ENCODE data around the gene PARP4. TPM values are rescaled to one million over a fixed set of nuclear protein-coding genes. Genes with fewer than 3 reads are reported as not detected.

Gene PARP4
- total and polyA plus RNA-seq, 2 of the 4 experiments (the other 2 are of a cell fraction), result 31.7 to 50.2 TPM

- in situ Hi-C loops (cut with MboI; ENCODE audit: low sequenced_read_pairs), result no loop called here
- no peak overlapping the region for H3K18ac ChIP-seq (ENCODE audit: low read depth, low read length)
- WGBS, 2 experiments (ENCODE audit: extremely low coverage in 2 of 2, insufficient read length in 1 of 2), result 25% methylated on average over 1 of the region's 4 CpGs; no CpG with 5 or more reads in 1 of the 2 experiments
- H3K56ac ChIP-seq (ENCODE audit: extremely low read depth, insufficient read depth, low read length), result peak overlapping the region; percentile 19; the same call in 1 of the 2 replicates
- H2BK120ac ChIP-seq (ENCODE audit: low read depth, low read length), result no peak overlapping the region
- H3K27ac ChIP-seq (ENCODE audit: insufficient read depth, low read length), result no peak overlapping the region
- ChIA-PET POLR2A (ENCODE audit: unreplicated experiment) (no interaction called here), CTCF (no interaction called here)
- no peak overlapping the region for H2BK15ac ChIP-seq (ENCODE audit: low read depth, low read length)
- dilution Hi-C loops (cut with HindIII; ENCODE audit: low sequenced_read_pairs, unreplicated experiment), result no loop called here
- peak overlapping the region; percentile 64 for H3K4ac ChIP-seq (ENCODE audit: low read depth, low read length)
- H2BK20ac ChIP-seq (ENCODE audit: low read depth, low read length), result no peak overlapping the region
- DNase-seq, result no peak
- H3K9ac ChIP-seq (ENCODE audit: low read depth, low read length), result no peak overlapping the region
- H3K9me1 ChIP-seq (ENCODE audit: insufficient read depth, low read length), result peaks cover 10% of the 10 kb centered on the region
- peaks cover 7 to 67% of the 10 kb centered on the region in 2 experiments; a peak in 3 of 4 replicates for H3K79me1 ChIP-seq (ENCODE audit: low read depth in 1 of 2, low read length in 2 of 2)
- H3K4me2 ChIP-seq (ENCODE audit: low read depth, low read length), result no peak overlapping the region
- peak overlapping the region; percentile 31; the same call in 1 of the 2 replicates for H3K23ac ChIP-seq (ENCODE audit: low read depth, low read length)
- peaks cover 18% of the 10 kb centered on the region for H4K20me1 ChIP-seq (ENCODE audit: insufficient read depth, low read length)
- H3K4me1 ChIP-seq (ENCODE audit: control insufficient read depth, insufficient read depth, low read length), result peaks cover 14% of the 10 kb centered on the region
- H4K91ac ChIP-seq (ENCODE audit: insufficient read depth, low read depth, low read length), result no peak overlapping the region
- H3K9me3 ChIP-seq (ENCODE audit: control insufficient read depth, insufficient read depth, low read length), result no peaks in the 10 kb centered on the region; the same call in 1 of the 2 replicates
- no peak overlapping the region for H3K4me3 ChIP-seq (ENCODE audit: insufficient read depth, low read depth, low read length)
- 0 out of 2 replicates have a peak overlapping the region, but pooled peaks have one; percentile 4 for H2AK5ac ChIP-seq (ENCODE audit: low read depth, low read length)
- H2AFZ ChIP-seq (replicated peaks; ENCODE audit: low read length, poor library complexity), result peak overlapping the region; percentile 18
- H4K5ac ChIP-seq (ENCODE audit: low read depth, low read length), result peak overlapping the region; percentile 8; the same call in 1 of the 2 replicates
- H4K8ac ChIP-seq (ENCODE audit: low read depth in 2 of 2, low read length in 2 of 2), result no peak overlapping the region
- TF ChIP-seq RAD21 (IDR thresholded peaks at IDR 0.05; ENCODE audit: low read length), result no peak
- no peak for TF ChIP-seq POLR2A (IDR thresholded peaks at IDR 0.05; ENCODE audit: low read depth, low read length)
- TF ChIP-seq USF2 (IDR thresholded peaks at IDR 0.05; ENCODE audit: low read depth, low read length), result no peak
- no peak for TF ChIP-seq BHLHE40 (IDR thresholded peaks at IDR 0.05; ENCODE audit: low read depth, low read length)
- no peak for TF ChIP-seq FOS (IDR thresholded peaks at IDR 0.05; ENCODE audit: low read depth, low read length)
- TF ChIP-seq RFX5 (IDR thresholded peaks at IDR 0.05; ENCODE audit: low read depth, low read length), result no peak
- TF ChIP-seq, protein P1, sequence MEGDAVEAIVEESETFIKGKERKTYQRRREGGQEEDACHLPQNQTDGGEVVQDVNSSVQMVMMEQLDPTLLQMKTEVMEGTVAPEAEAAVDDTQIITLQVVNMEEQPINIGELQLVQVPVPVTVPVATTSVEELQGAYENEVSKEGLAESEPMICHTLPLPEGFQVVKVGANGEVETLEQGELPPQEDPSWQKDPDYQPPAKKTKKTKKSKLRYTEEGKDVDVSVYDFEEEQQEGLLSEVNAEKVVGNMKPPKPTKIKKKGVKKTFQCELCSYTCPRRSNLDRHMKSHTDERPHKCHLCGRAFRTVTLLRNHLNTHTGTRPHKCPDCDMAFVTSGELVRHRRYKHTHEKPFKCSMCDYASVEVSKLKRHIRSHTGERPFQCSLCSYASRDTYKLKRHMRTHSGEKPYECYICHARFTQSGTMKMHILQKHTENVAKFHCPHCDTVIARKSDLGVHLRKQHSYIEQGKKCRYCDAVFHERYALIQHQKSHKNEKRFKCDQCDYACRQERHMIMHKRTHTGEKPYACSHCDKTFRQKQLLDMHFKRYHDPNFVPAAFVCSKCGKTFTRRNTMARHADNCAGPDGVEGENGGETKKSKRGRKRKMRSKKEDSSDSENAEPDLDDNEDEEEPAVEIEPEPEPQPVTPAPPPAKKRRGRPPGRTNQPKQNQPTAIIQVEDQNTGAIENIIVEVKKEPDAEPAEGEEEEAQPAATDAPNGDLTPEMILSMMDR (conservative IDR thresholded peaks at IDR 0.05; ENCODE audit: low read depth, low read length), result no peak
- TF ChIP-seq, protein P2, sequence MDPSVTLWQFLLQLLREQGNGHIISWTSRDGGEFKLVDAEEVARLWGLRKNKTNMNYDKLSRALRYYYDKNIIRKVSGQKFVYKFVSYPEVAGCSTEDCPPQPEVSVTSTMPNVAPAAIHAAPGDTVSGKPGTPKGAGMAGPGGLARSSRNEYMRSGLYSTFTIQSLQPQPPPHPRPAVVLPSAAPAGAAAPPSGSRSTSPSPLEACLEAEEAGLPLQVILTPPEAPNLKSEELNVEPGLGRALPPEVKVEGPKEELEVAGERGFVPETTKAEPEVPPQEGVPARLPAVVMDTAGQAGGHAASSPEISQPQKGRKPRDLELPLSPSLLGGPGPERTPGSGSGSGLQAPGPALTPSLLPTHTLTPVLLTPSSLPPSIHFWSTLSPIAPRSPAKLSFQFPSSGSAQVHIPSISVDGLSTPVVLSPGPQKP (IDR thresholded peaks at IDR 0.05; ENCODE audit: borderline replicate concordance, low read depth, low read length), result no peak
- H3K36me3 ChIP-seq (ENCODE audit: control insufficient read depth, insufficient read depth, low read length), result peaks cover 14% of the 10 kb centered on the region
- no peaks in the 10 kb centered on the region for H3K27me3 ChIP-seq (ENCODE audit: control insufficient read depth, insufficient read depth, low read length)
- H2BK5ac ChIP-seq (ENCODE audit: low read depth, low read length, poor library complexity, severe bottlenecking), result no peak overlapping the region
- intact Hi-C loops (cut with micrococcal nuclease), result no loop called here
- peak; percentile 10 for ATAC-seq (ENCODE audit: low read depth)
- no TSS peak for BruUV-seq (replicated peaks)
- H2AK9ac ChIP-seq (replicated peaks; ENCODE audit: low read depth, low read length, poor library complexity), result no peak overlapping the region
- no peak overlapping the region; the same call in 1 of the 2 replicates for H3K14ac ChIP-seq (replicated peaks; ENCODE audit: low read depth, low read length)
Observed at GRCh38 chr13:24503379-24503696, 9.2 kb downstream of the PARP4 start.

All from IMR-90 (cell line).